Limb (tissue), 2 donors: ENCODE data around the gene DGKI.

ENCODE experiments used
- DNase-seq, 2 donors: peaks; one replicate each; pipeline ENCODE4 v3.0.0-alpha.2; 2016; ENCODE audit errors: extremely low spot score in 2 of 2

The DGKI gene

GRCh38 chr7:137873524-137873923 is 26.8 kb upstream of the DGKI start:
- no peak for DNase-seq

GRCh38 chr7:137871170-137871915 is 24.6 kb upstream of the DGKI start:
- DNase-seq, result no peak

- no peak for DNase-seq
Measured at GRCh38 chr7:137870684-137871083, 23.9 kb upstream of the DGKI start.

- DNase-seq, result no peak
Measured at GRCh38 chr7:137870078-137870477, 23.3 kb upstream of the DGKI start.

- no peak for DNase-seq
Measured at GRCh38 chr7:137869260-137869659, 22.5 kb upstream of the DGKI start.

GRCh38 chr7:137867289-137867688 is 20.5 kb upstream of the DGKI start:
- no peak for DNase-seq

GRCh38 chr7:137865764-137866163 is 19.0 kb upstream of the DGKI start:
- DNase-seq, result no peak

- no peak for DNase-seq
Measured at GRCh38 chr7:137862964-137863363, 16.2 kb upstream of the DGKI start.

- no peak for DNase-seq
Measured at GRCh38 chr7:137862358-137862757, 15.6 kb upstream of the DGKI start.

- DNase-seq, result no peak
Measured at GRCh38 chr7:137860542-137860941, 13.8 kb upstream of the DGKI start.

- DNase-seq, result no peak
Measured at GRCh38 chr7:137853053-137853452, 6.3 kb upstream of the DGKI start.

GRCh38 chr7:137852108-137852507 is 5.3 kb upstream of the DGKI start:
- DNase-seq, result no peak

GRCh38 chr7:137850972-137851945 is 4.5 kb upstream of the DGKI start:
- DNase-seq, result no peak

- DNase-seq, result no peak
Measured at GRCh38 chr7:137850571-137850970, 3.8 kb upstream of the DGKI start.

GRCh38 chr7:137848095-137848494 is 1.3 kb upstream of the DGKI start:
- no peak for DNase-seq

- no peak for DNase-seq
Measured at GRCh38 chr7:137847568-137848050, 835 bp upstream of the DGKI start.

GRCh38 chr7:137846549-137846826 is 286 bp downstream of the DGKI start:
- no peak for DNase-seq

- no peak for DNase-seq
Measured at GRCh38 chr7:137844677-137845425, 1.9 kb downstream of the DGKI start.

- DNase-seq, result no peak
Measured at GRCh38 chr7:137839903-137840779, 6.6 kb downstream of the DGKI start.

- DNase-seq, result no peak
Measured at GRCh38 chr7:137838706-137839315, 8.0 kb downstream of the DGKI start.
